Cardiac fibroblast (primary cell): ENCODE measurements around the gene WNT10A.

Experiments
- DNase-seq, 2 donors: peaks; one replicate each; pipeline versions ENCODE4 v3.0.0 to v3.0.0-alpha.2; 2010; ENCODE audit warnings: low read depth in 2 of 2
- H3K4me3 ChIP-seq, 2 donors: replicated peaks in 1 of 2; 1 replicate in 1 of 2; 2 replicates in 1 of 2; pipeline ENCODE4 v1.5.1; 2011; ENCODE audit warnings: low read depth in 2 of 2, low read length in 2 of 2, mild to moderate bottlenecking in 2 of 2, moderate library complexity in 1 of 2
- CTCF ChIP-seq: IDR thresholded peaks from one replicate; pipeline ENCODE4 v1.5.1; 2011; ENCODE audit warnings: low read depth, mild to moderate bottlenecking, low read length, inconsistent platforms

WNT10A gene

DNA sequence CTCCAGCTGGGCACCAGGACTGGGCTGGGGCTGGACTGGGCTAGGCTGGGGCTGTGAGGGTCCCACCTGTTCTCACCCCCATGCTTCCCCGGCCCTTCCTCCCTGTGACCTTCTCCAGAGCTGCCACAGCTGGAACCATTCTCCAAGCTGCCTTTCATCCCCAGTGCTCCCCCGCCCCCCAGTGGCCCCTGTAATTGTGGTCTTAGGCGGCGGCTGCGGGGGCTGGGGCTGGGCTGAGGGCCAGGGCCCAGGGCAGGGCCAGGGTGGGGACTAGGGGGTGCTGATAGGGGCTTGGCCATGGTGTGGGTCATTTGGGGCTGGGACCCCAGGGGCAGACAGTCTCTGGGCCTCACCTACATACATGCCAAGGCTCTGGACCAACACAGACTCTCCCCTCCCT lies 2.8 kb upstream of the WNT10A start:
- no peak for TF ChIP-seq CTCF
- no peak overlapping the region for H3K4me3 ChIP-seq
- no peak for DNase-seq

GRCh38 chr2:218878486-218878885 lies 2.2 kb upstream of the WNT10A start:
- H3K4me3 ChIP-seq, result no peak overlapping the region
- no peak for DNase-seq
- TF ChIP-seq CTCF, result no peak

DNA sequence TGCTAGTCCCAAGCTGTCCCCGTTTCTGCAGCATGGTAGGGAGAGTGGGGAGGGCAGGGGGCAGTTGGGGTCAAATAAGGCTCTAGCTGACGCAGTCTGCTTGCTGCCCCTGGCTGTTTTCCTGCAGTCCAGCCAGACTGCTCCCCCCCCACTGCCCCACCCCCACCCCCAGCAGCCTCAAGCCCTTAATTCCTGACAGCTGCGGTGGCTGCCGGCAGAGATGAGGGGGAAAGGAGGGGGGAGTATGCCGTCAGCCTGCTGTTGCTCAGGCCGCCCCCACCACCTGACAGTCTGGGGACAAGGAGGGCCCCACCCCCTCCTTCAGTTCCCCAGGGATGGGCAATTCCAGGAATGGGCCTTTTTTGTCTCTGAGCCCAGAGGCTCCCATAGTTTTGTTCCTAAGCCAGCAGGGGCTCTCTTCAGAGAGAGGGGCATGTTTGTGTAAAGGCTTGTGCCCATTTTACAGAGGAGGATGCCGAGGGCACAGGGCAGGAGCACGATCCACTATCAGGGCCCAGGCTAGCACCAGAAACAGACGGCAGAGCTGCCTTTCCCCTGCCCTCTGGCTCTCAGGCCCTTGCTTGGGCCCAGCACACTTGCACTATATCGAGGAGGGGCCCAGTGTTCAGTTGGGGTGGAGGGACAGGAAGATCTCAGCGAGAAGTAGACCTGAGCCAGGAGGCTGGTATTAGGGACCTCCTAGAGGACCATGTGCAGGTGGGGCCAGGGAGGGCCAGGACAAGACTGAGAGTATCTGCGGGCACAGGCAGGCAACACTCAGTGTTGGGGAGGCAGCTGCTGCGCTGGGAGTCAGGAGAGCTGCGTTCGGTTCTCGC lies 1.5 kb upstream of the WNT10A start:
- H3K4me3 ChIP-seq, result no peak overlapping the region
- no peak for DNase-seq
- TF ChIP-seq CTCF, result no peak

DNA sequence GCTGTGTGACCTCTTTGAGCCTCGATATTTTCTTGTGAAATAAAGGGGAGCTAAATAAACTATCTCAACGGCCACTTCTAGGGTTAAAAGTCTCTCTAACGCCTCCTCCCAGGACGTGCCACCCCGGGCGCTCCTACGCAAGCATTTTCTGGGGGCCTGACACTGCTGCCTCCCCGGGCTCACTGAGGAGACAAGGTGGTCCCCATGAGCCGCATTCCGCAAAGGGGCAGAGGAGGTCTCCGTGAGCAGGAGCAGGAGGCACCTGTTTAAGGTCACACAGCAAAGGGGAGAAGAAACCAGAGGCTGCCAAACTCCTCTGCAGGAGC lies 913 bp upstream of the WNT10A start:
- H3K4me3 ChIP-seq, result no peak overlapping the region
- no peak for DNase-seq
- TF ChIP-seq CTCF, result no peak

DNA sequence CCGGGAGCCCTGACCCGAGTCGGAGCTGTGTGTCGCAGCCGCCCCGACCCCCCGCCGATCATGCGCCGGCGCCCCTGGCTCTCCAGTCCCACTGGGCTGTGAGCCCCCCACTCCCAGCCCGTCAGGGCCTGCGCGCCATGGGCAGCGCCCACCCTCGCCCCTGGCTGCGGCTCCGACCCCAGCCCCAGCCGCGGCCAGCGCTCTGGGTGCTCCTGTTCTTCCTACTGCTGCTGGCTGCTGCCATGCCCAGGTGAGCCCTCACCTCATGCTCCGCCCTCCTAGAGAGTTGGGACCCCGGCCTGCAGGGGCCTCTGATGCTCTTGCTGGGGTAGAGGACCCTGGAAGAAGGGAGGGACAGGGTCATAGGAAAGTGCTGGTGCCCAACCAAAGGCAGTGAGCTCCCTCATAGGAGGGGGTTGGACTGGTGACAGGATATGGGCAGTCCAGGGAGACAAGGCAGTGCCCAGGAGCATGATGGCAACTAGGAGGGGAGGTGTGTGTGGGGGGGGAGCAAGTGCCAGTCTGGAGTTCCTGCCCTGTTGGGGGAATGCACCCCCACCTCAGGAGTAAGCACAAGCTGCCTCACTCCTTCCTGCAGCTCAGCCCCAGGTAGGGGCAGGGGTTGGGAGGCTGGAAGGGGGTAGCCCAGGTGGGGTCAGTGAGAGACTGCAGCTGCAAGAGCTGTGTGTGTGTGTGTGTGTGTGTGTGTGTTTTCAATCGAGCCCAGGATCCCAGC lies 375 bp downstream of the WNT10A start:
- DNase-seq, result no peak
- H3K4me3 ChIP-seq, result no peak overlapping the region
- no peak for TF ChIP-seq CTCF

- DNase-seq, result no peak
- H3K4me3 ChIP-seq, result no peak overlapping the region
- TF ChIP-seq CTCF, result no peak
These were observed 1.2 kb downstream of the WNT10A start for GRCh38 chr2:218881744-218882460.
